ENCODE data around the gene FBXO46.
A peak's percentile ranks its signal among the peaks of the same experiment; 100 is the strongest.
"Not testable (repeated sequence)": the region's sequence is repeated elsewhere in the genome, so short reads cannot be mapped to it uniquely, and the experiment has no call there.

Gene FBXO46

GRCh38 chr19:45710356-45711130 is 20.2 kb downstream of the FBXO46 start:
- Histone ChIP-seq H3K27me3 (ENCODE audit: control insufficient read depth, insufficient read depth, low read length) (no peaks in the 10 kb centered on the region), H3K36me3 (ENCODE audit: control insufficient read depth, insufficient read depth, low read length) (peaks cover 9% of the 10 kb centered on the region), H3K9me3 (ENCODE audit: control insufficient read depth, insufficient read depth, low read length) (no peaks in the 10 kb centered on the region), H3K27ac (ENCODE audit: low read length) (no peak overlapping the region), H3K4me1 (ENCODE audit: control insufficient read depth, insufficient read depth, low read length) (no peaks in the 10 kb centered on the region), H3K4me3 (ENCODE audit: low read length) (no peak overlapping the region)
- no peak for DNase-seq (ENCODE audit: low read depth, low spot score)
- no CpG with 5 or more reads among the region's 10 CpGs for WGBS (ENCODE audit: insufficient coverage, insufficient read length)

GRCh38 chr19:45705710-45706415 is 24.8 kb downstream of the FBXO46 start:
- Histone ChIP-seq H3K9me3 (ENCODE audit: control insufficient read depth, insufficient read depth, low read length) (no peaks in the 10 kb centered on the region; the same call in 1 of the 2 replicates), H3K4me1 (ENCODE audit: control insufficient read depth, insufficient read depth, low read length) (no peaks in the 10 kb centered on the region), H3K27me3 (ENCODE audit: control insufficient read depth, insufficient read depth, low read length) (no peaks in the 10 kb centered on the region), H3K27ac (ENCODE audit: low read length) (no peak overlapping the region), H3K4me3 (ENCODE audit: low read length) (no peak overlapping the region), H3K36me3 (ENCODE audit: control insufficient read depth, insufficient read depth, low read length) (peaks cover 18% of the 10 kb centered on the region)
- no peak for DNase-seq (ENCODE audit: low read depth, low spot score)
- WGBS (ENCODE audit: insufficient coverage, insufficient read length) = no CpG with 5 or more reads among the region's 12 CpGs

DNA sequence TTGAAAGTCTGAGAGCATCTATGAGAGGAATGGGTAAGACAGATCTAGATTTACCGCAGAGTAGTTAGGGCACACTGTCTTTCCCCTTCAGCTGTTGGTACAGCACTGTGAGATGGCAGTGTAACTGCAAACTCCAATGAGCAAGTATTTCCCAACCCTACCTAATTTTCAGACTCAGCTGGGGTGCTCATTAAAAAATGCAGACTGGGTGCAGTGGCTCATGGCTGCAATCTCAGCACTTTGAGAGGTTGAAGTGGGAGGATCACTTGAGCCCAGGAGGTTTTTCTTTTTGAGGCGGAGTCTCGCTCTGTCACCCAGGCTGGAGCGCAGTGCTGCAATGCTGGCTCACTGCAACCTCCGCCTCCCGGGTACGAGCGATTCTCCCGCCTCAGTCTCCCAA is 25.6 kb downstream of the FBXO46 start:
- no peaks in the 10 kb centered on the region; the same call in 1 of the 2 replicates for H3K9me3 ChIP-seq (ENCODE audit: control insufficient read depth, insufficient read depth, low read length)
- WGBS (ENCODE audit: insufficient coverage, insufficient read length) = no CpG with 5 or more reads among the region's 9 CpGs
- H3K27me3 ChIP-seq (ENCODE audit: control insufficient read depth, insufficient read depth, low read length) = no peaks in the 10 kb centered on the region
- DNase-seq (ENCODE audit: low read depth, low spot score) = no peak
- no peak overlapping the region for H3K4me3 ChIP-seq (ENCODE audit: low read length)
- H3K27ac ChIP-seq (ENCODE audit: low read length) = no peak overlapping the region
- H3K36me3 ChIP-seq (ENCODE audit: control insufficient read depth, insufficient read depth, low read length) = peaks cover 19% of the 10 kb centered on the region
- H3K4me1 ChIP-seq (ENCODE audit: control insufficient read depth, insufficient read depth, low read length) = no peaks in the 10 kb centered on the region

GRCh38 chr19:45701676-45702075 is 29.0 kb downstream of the FBXO46 start:
- Histone ChIP-seq H3K4me1 (ENCODE audit: control insufficient read depth, insufficient read depth, low read length) (no peaks in the 10 kb centered on the region), H3K9me3 (ENCODE audit: control insufficient read depth, insufficient read depth, low read length) (no peaks in the 10 kb centered on the region; the same call in 1 of the 2 replicates), H3K36me3 (ENCODE audit: control insufficient read depth, insufficient read depth, low read length) (peaks cover 25% of the 10 kb centered on the region), H3K4me3 (ENCODE audit: low read length) (no peak overlapping the region), H3K27ac (ENCODE audit: low read length) (no peak overlapping the region), H3K27me3 (ENCODE audit: control insufficient read depth, insufficient read depth, low read length) (no peaks in the 10 kb centered on the region)
- no CpG with 5 or more reads among the region's 7 CpGs for WGBS (ENCODE audit: insufficient coverage, insufficient read length)
- DNase-seq (ENCODE audit: low read depth, low spot score) = no peak

DNA sequence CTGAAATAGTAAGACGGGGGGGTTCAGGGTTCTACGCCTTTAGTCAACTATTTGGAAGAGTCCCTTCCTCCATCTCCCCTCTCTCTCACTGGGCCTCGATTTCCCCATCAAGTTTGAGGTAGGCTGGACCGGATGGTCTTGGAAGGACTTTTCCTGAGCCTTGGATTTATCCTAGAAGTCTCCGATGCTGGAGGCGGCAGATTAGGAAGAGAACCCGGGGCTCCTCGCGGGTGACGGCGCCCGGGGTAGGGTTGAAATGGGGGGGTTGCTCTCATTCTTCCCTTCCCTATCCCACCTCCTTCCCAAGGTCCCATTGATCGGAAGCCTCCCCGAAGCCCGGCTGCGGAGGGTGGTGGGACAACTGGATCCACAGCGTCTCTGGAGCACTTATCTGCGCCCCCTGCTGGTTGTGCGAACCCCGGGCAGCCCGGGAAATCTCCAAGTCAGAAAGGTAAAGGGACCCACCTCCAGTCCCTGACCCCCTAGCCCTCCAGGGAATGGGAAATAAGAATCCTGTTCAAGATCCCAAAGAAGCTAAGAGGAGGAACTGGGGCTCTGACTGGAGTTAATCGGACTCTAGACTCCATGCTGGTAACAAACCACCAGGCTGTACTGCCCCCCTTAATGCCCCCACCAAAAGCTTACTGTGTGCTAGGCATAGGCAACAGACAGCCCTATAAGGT is 37.4 kb downstream of the FBXO46 start:
- Histone ChIP-seq H3K27ac (ENCODE audit: low read length) (no peak overlapping the region), H3K27me3 (ENCODE audit: control insufficient read depth, insufficient read depth, low read length) (no peaks in the 10 kb centered on the region), H3K9me3 (ENCODE audit: control insufficient read depth, insufficient read depth, low read length) (no peaks in the 10 kb centered on the region), H3K36me3 (ENCODE audit: control insufficient read depth, insufficient read depth, low read length) (peaks cover 16% of the 10 kb centered on the region), H3K4me1 (ENCODE audit: control insufficient read depth, insufficient read depth, low read length) (no peaks in the 10 kb centered on the region; the same call in 1 of the 2 replicates), H3K4me3 (ENCODE audit: low read length) (peak overlapping the region; percentile 75)
- no CpG with 5 or more reads among the region's 22 CpGs for WGBS (ENCODE audit: insufficient coverage, insufficient read length)
- DNase-seq (ENCODE audit: low read depth, low spot score) = no peak

- Histone ChIP-seq H3K36me3 (ENCODE audit: control insufficient read depth, insufficient read depth, low read length) (peaks cover 22% of the 10 kb centered on the region), H3K4me1 (ENCODE audit: control insufficient read depth, insufficient read depth, low read length) (no peaks in the 10 kb centered on the region; the same call in 1 of the 2 replicates), H3K4me3 (ENCODE audit: low read length) (peak within 1 kb of the TSS; percentile 88), H3K27ac (ENCODE audit: low read length) (no peak within 1 kb of the TSS), H3K27me3 (ENCODE audit: control insufficient read depth, insufficient read depth, low read length) (no peaks in the 10 kb centered on the region), H3K9me3 (ENCODE audit: control insufficient read depth, insufficient read depth, low read length) (no peaks in the 10 kb centered on the region)
- DNase-seq (ENCODE audit: low read depth, low spot score) = peak; percentile 98
- WGBS (ENCODE audit: insufficient coverage, insufficient read length) = no CpG with 5 or more reads among the region's 70 CpGs
Observed at GRCh38 chr19:45692187-45693105, 38.2 kb downstream of the FBXO46 start, which contains the start of gene QPCTL. Gene QPCTL, plus strand, starts transcription at chr19:45692666. Its CDS starts 38 bp downstream, at chr19:45692704.

DNA sequence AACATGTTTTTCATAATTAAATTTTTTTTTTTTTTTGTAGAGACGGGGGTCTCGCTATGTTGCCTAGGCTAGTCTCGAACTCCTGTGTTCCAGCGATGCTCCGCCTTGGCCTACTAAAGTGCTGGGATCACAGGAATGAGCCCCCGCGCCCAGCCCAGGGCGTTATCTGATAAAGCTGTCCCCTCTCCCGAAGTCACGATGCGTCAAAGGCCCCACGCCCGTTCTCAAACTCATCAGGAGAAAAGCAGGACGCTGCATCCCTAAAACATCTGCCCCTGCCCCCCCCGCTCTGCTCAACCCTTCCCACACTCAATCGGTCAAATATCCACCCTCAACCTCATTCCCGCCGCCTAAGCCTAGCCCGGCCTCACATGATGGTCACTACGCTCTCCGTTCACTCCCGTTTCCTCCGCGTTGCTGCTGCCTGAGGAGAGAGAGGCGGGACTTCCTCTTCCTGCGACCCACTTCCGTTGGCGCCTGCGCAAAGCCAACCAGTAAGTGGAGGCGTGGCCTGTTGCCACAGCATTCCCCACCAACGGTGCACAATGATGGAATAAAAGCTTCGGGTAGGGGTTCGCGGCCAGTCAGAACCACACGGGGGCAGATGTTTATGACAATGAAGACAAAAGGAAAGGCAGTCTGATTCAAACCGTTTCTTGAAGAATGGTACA is 39.0 kb downstream of the FBXO46 start, which contains the start of gene SNRPD2:
TSS of gene SNRPD2 (minus strand) at position 438 of the 671 bp plus-strand sequence. CDS start at position 373, 65 bp downstream.
- H3K27me3 ChIP-seq (ENCODE audit: control insufficient read depth, insufficient read depth, low read length) = no peaks in the 10 kb centered on the region
- no peak within 1 kb of the TSS for H3K27ac ChIP-seq (ENCODE audit: low read length)
- DNase-seq (ENCODE audit: low read depth, low spot score) = no peak
- H3K36me3 ChIP-seq (ENCODE audit: control insufficient read depth, insufficient read depth, low read length) = peaks cover 28% of the 10 kb centered on the region
- H3K4me1 ChIP-seq (ENCODE audit: control insufficient read depth, insufficient read depth, low read length) = no peaks in the 10 kb centered on the region; the same call in 1 of the 2 replicates
- no CpG with 5 or more reads among the region's 36 CpGs for WGBS (ENCODE audit: insufficient coverage, insufficient read length)
- H3K9me3 ChIP-seq (ENCODE audit: control insufficient read depth, insufficient read depth, low read length) = no peaks in the 10 kb centered on the region
- peak within 1 kb of the TSS; percentile 88 for H3K4me3 ChIP-seq (ENCODE audit: low read length)

DNA sequence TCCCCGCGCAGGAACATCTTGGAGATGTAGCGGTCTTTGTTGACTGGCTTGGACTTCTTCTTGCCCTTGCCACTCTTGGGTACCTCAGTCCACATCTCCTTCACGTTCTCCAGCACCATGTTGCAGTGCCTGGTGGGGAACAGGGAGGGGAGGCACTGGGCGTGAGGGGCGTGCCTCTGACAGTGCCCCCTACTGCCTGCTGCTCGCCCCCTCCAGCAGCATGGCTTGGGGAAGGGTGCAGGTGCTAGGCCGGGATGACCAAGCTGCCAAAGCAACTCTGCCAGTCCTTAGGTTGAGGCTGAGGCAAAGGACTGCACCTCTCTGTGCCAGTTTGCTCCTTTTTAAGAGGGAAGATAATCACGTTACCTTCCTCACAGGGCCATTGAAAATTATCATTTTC is 43.1 kb downstream of the FBXO46 start:
- no peak for DNase-seq (ENCODE audit: low read depth, low spot score)
- H3K36me3 ChIP-seq (ENCODE audit: control insufficient read depth, insufficient read depth, low read length) = peaks cover 25% of the 10 kb centered on the region
- no peaks in the 10 kb centered on the region for H3K9me3 ChIP-seq (ENCODE audit: control insufficient read depth, insufficient read depth, low read length)
- no CpG with 5 or more reads among the region's 9 CpGs for WGBS (ENCODE audit: insufficient coverage, insufficient read length)
- no peaks in the 10 kb centered on the region for H3K27me3 ChIP-seq (ENCODE audit: control insufficient read depth, insufficient read depth, low read length)
- H3K27ac ChIP-seq (ENCODE audit: low read length) = no peak overlapping the region
- no peaks in the 10 kb centered on the region for H3K4me1 ChIP-seq (ENCODE audit: control insufficient read depth, insufficient read depth, low read length)
- no peak overlapping the region for H3K4me3 ChIP-seq (ENCODE audit: low read length)

DNA sequence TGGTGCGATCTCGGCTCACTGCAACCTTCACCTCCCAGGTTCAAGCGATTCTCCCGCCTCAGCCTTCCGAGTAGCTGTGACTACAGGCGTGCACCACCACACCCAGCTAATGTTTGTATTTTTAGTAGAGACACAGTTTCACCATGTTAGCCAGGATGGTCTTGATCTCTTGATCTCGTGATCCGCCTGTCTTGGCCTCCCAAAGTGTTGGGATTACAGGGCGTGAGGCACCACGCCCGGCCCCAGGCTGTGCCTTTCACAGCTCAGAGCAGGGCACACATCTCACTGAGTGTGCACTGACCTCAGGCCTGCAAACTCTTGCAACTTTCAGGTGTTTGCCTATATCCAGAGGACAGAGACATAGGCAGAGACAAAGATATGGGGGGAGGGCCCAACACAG is 45.7 kb downstream of the FBXO46 start:
- peaks cover 25% of the 10 kb centered on the region for H3K36me3 ChIP-seq (ENCODE audit: control insufficient read depth, insufficient read depth, low read length)
- not testable (repeated sequence) for H3K27me3 ChIP-seq (ENCODE audit: control insufficient read depth, insufficient read depth, low read length); H3K4me1 ChIP-seq (ENCODE audit: control insufficient read depth, insufficient read depth, low read length); H3K27ac ChIP-seq (ENCODE audit: low read length); H3K4me3 ChIP-seq (ENCODE audit: low read length); H3K9me3 ChIP-seq (ENCODE audit: control insufficient read depth, insufficient read depth, low read length); DNase-seq (ENCODE audit: low read depth, low spot score)
- no CpG with 5 or more reads among the region's 11 CpGs for WGBS (ENCODE audit: insufficient coverage, insufficient read length)
